Endothelial cell of umbilical vein (primary cell): ENCODE measurements around the gene SDHB.
A peak's percentile ranks its signal among the peaks of the same experiment; 100 is the strongest.

ENCODE experiments used
- CTCF ChIP-seq, 2 donors: IDR thresholded peaks; 1 replicate in 1 of 2; 2 replicates in 1 of 2; pipeline ENCODE4 v1.5.1; 2011; ENCODE audit warnings: low read length in 2 of 2, mild to moderate bottlenecking in 2 of 2, moderate library complexity in 2 of 2, control low read depth in 1 of 2, inconsistent platforms in 1 of 2, low read depth in 1 of 2; ENCODE audit not compliant: insufficient read depth in 1 of 2; ENCODE audit errors: extremely low read depth in 1 of 2
- EZH2 ChIP-seq: IDR thresholded peaks from 2 replicates; pipeline ENCODE4 v1.6.1; 2012; ENCODE audit warnings: borderline replicate concordance, low read depth, mild to moderate bottlenecking, moderate library complexity, low read length, inconsistent platforms; ENCODE audit not compliant: severe bottlenecking
- GATA2 ChIP-seq: IDR thresholded peaks from 2 replicates; pipeline ENCODE4 v1.7.0; 2011; ENCODE audit warnings: low read depth, mild to moderate bottlenecking, moderate library complexity, mixed read lengths, low read length; ENCODE audit not compliant: insufficient read length, insufficient read depth
- JUN ChIP-seq: IDR thresholded peaks from 2 replicates; pipeline ENCODE4 v1.6.1; 2011; ENCODE audit warnings: borderline replicate concordance, low read depth; ENCODE audit not compliant: insufficient read length, insufficient read depth
- MAX ChIP-seq: IDR thresholded peaks from 2 replicates; pipeline ENCODE4 v1.6.1; 2011; ENCODE audit not compliant: insufficient read depth, insufficient read length
- POLR2A ChIP-seq: IDR thresholded peaks from 2 replicates; pipeline ENCODE4 v1.6.1; 2012; ENCODE audit warnings: low read depth, mild to moderate bottlenecking, control low read depth, low read length
- POLR2AphosphoS5 ChIP-seq: IDR thresholded peaks from 2 replicates; pipeline ENCODE4 v1.6.1; 2012; ENCODE audit warnings: low read depth, mild to moderate bottlenecking, control low read depth, low read length, moderate library complexity; ENCODE audit not compliant: insufficient read depth

GRCh38 chr1:17023573-17023972 lies 30.3 kb downstream of the SDHB start:
- TF ChIP-seq MAX (no peak), CTCF (IDR thresholded peaks at IDR 0.05; ENCODE audit: extremely low read depth in 1 of 2, insufficient read depth in 1 of 2, low read depth in 1 of 2, low read length in 2 of 2) (peak in 1 of 2 donors; percentile 2), EZH2 (no peak), POLR2A (no peak), JUN (no peak), POLR2AphosphoS5 (no peak), GATA2 (no peak)
